NCI-H1930 (cell line): ENCODE results near the gene RASD1.

Experiments
- DNase-seq, 2 experiments: peaks; one replicate each; lab custom pipeline; 2025; lab: John Stamatoyannopoulos, UW

Gene RASD1

GRCh38 chr17:17510456-17511292 is 14.5 kb upstream of the RASD1 start:
- no peak for DNase-seq

- DNase-seq, result no peak
These were observed 13.6 kb upstream of the RASD1 start for GRCh38 chr17:17509601-17510425.

- DNase-seq, result no peak
These were observed 12.7 kb upstream of the RASD1 start for GRCh38 chr17:17508646-17509591.

- no peak for DNase-seq
These were observed 11.9 kb upstream of the RASD1 start for GRCh38 chr17:17508019-17508535.

- DNase-seq, result no peak
These were observed 11.3 kb upstream of the RASD1 start for GRCh38 chr17:17507465-17508011.

- no peak for DNase-seq
These were observed 10.8 kb upstream of the RASD1 start for GRCh38 chr17:17506893-17507464.

GRCh38 chr17:17506181-17506741 is 10.1 kb upstream of the RASD1 start:
- no peak for DNase-seq

GRCh38 chr17:17505610-17506171 is 9.5 kb upstream of the RASD1 start:
- no peak for DNase-seq

- no peak for DNase-seq
These were observed 9.0 kb upstream of the RASD1 start for GRCh38 chr17:17505151-17505550.

- DNase-seq, result no peak
These were observed 8.3 kb upstream of the RASD1 start for GRCh38 chr17:17504341-17505140.

- no peak for DNase-seq
These were observed 7.5 kb upstream of the RASD1 start for GRCh38 chr17:17503566-17504130.

- DNase-seq, result no peak
These were observed 6.8 kb upstream of the RASD1 start for GRCh38 chr17:17502741-17503565.

- no peak for DNase-seq
These were observed 4.9 kb upstream of the RASD1 start for GRCh38 chr17:17500999-17501605.

GRCh38 chr17:17499402-17500145 is 3.4 kb upstream of the RASD1 start:
- DNase-seq, result no peak

- no peak for DNase-seq
These were observed 2.6 kb upstream of the RASD1 start for GRCh38 chr17:17498606-17499301.

- DNase-seq, result no peak
These were observed 1.8 kb upstream of the RASD1 start for GRCh38 chr17:17497845-17498520.
